Activated T-cell treated with anti-CD3 and anti-CD28 coated beads, Interleukin-2, amount 50 U/mL, for 48 hours (primary cell): Measurements from ENCODE around the gene CCDC102A.

Source experiments
- DNase-seq, 2 experiments: peaks; one replicate each; pipeline ENCODE4 v3.0.0-alpha.2; 2020

Gene CCDC102A

GRCh38 chr16:57477531-57478202, 58.7 kb downstream of the CCDC102A start:
- DNase-seq, result no peak

- DNase-seq, result no peak
These were observed 59.6 kb downstream of the CCDC102A start for GRCh38 chr16:57476546-57477410.

- DNase-seq, result peak; percentile 93 to 94
These were observed 60.5 kb downstream of the CCDC102A start for GRCh38 chr16:57475711-57476339.

GRCh38 chr16:57474671-57475661, 61.4 kb downstream of the CCDC102A start:
- DNase-seq, result no peak

- DNase-seq, result no peak
These were observed 62.5 kb downstream of the CCDC102A start for GRCh38 chr16:57473906-57474305.

- DNase-seq, result peak in 1 of 2 experiments; percentile 24
These were observed 63.1 kb downstream of the CCDC102A start for GRCh38 chr16:57473176-57473840.

- DNase-seq, result peak in 1 of 2 experiments; percentile 20
These were observed 63.7 kb downstream of the CCDC102A start for GRCh38 chr16:57472665-57473060.

- no peak for DNase-seq
These were observed 64.3 kb downstream of the CCDC102A start for GRCh38 chr16:57471852-57472664.

GRCh38 chr16:57471209-57471608, 65.2 kb downstream of the CCDC102A start:
- DNase-seq, result no peak

- DNase-seq, result no peak
These were observed 65.7 kb downstream of the CCDC102A start for GRCh38 chr16:57470711-57471110.

- no peak for DNase-seq
These were observed 66.4 kb downstream of the CCDC102A start for GRCh38 chr16:57469917-57470470.

GRCh38 chr16:57469046-57469445, 67.3 kb downstream of the CCDC102A start:
- peak in 1 of 2 experiments; percentile 5 for DNase-seq

GRCh38 chr16:57468346-57468745, 68.0 kb downstream of the CCDC102A start:
- DNase-seq, result no peak

- no peak for DNase-seq
These were observed 71.8 kb downstream of the CCDC102A start for GRCh38 chr16:57464523-57464922.

- DNase-seq, result no peak
These were observed 73.4 kb downstream of the CCDC102A start for GRCh38 chr16:57462978-57463362.

- peak; percentile 97 for DNase-seq
These were observed 74.0 kb downstream of the CCDC102A start, which contains the start of gene POLR2C for GRCh38 chr16:57462209-57462977. TSS of gene POLR2C (plus strand) at chr16:57462679. CDS start at chr16:57462725, 46 bp downstream.
